Keratinocyte (primary cell): ENCODE results near the gene CCL28. TPM values are rescaled to one million over a fixed set of nuclear protein-coding genes. Genes with fewer than 3 reads are reported as not detected.

ENCODE experiments used
- DNase-seq: peaks from one replicate; pipeline ENCODE4 v3.0.0-alpha.2; 2011; ENCODE audit warnings: low read depth, missing footprints, low spot score
- FAIRE-seq: peaks from 2 replicates; lab custom pipeline; 2011; peaks lifted over from hg19 to GRCh38; lab: Jason Lieb, UNC
- H2AFZ ChIP-seq: 2 replicates; pipeline ENCODE4 v1.6.0; 2012; ENCODE audit warnings: low read length, control low read depth, inconsistent platforms; ENCODE audit not compliant: control insufficient read depth
- H3K27ac ChIP-seq: 2 replicates; pipeline ENCODE4 v1.5.1; 2011; ENCODE audit warnings: low read length; ENCODE audit not compliant: control insufficient read depth, insufficient read depth
- H3K27me3 ChIP-seq: 3 replicates; pipeline ENCODE4 v1.6.0; 2011; ENCODE audit warnings: low read length; ENCODE audit not compliant: control insufficient read depth, insufficient read depth; ENCODE audit errors: extremely low read depth
- H3K36me3 ChIP-seq, 2 experiments: 2 replicates in 1 of 2; 3 replicates in 1 of 2; pipeline ENCODE4 v1.5.1; 2011; ENCODE audit warnings: low read length in 2 of 2, mild to moderate bottlenecking in 1 of 2; ENCODE audit not compliant: control insufficient read depth in 2 of 2, insufficient read depth in 2 of 2; ENCODE audit errors: extremely low read depth in 1 of 2
- H3K4me1 ChIP-seq: 3 replicates; pipeline ENCODE4 v1.5.1; 2011; ENCODE audit warnings: low read length; ENCODE audit not compliant: control insufficient read depth, insufficient read depth; ENCODE audit errors: extremely low read depth
- H3K4me2 ChIP-seq: 3 replicates; pipeline ENCODE4 v1.6.0; 2011; ENCODE audit warnings: low read depth, low read length; ENCODE audit not compliant: control insufficient read depth, insufficient read depth; ENCODE audit errors: extremely low read depth
- H3K4me3 ChIP-seq, 3 experiments: fragments of 200-600 bp in 1 of 3; sonication (generic) in 1 of 3; 2 replicates in 2 of 3; 3 replicates in 1 of 3; pipeline ENCODE4 v1.5.1; 2011 to 2016; ENCODE audit warnings: low read length in 3 of 3, mild to moderate bottlenecking in 3 of 3, control low read depth in 2 of 3, inconsistent platforms in 1 of 3, low read depth in 1 of 3, mixed read lengths in 1 of 3, mixed run types in 1 of 3, moderate library complexity in 1 of 3; ENCODE audit not compliant: control insufficient read depth in 2 of 3, insufficient read depth in 2 of 3; ENCODE audit errors: extremely low read depth in 1 of 3
- H3K79me2 ChIP-seq: 2 replicates; pipeline ENCODE4 v1.6.0; 2012; ENCODE audit warnings: low read length; ENCODE audit not compliant: control insufficient read depth, insufficient read depth
- H3K9ac ChIP-seq: 3 replicates; pipeline ENCODE4 v1.6.0; 2011; ENCODE audit warnings: low read length; ENCODE audit not compliant: control insufficient read depth, insufficient read depth; ENCODE audit errors: extremely low read depth
- H3K9me1 ChIP-seq: 3 replicates; pipeline ENCODE4 v1.6.0; 2011; ENCODE audit warnings: low read length; ENCODE audit not compliant: control insufficient read depth, insufficient read depth; ENCODE audit errors: extremely low read depth
- H3K9me3 ChIP-seq: 2 replicates; pipeline ENCODE4 v1.5.1; 2012; ENCODE audit warnings: low read depth, low read length; ENCODE audit not compliant: control insufficient read depth
- H4K20me1 ChIP-seq: 3 replicates; pipeline ENCODE4 v1.6.0; 2011; ENCODE audit warnings: low read length; ENCODE audit not compliant: control insufficient read depth, insufficient read depth; ENCODE audit errors: extremely low read depth
- EZH2 ChIP-seq: IDR thresholded peaks from one replicate; pipeline ENCODE4 v1.6.1; 2012; ENCODE audit warnings: inconsistent platforms, mild to moderate bottlenecking, low read length, moderate library complexity
- dilution Hi-C: fragments of 300-500 bp; cut with MboI; formaldehyde crosslinking; loops from one replicate; pipeline ENCODE4 v1.7.0; 2020; ENCODE audit warnings: low sequenced_read_pairs; ENCODE audit not compliant: extremely low pct_ligation_motif_present
- polyA plus RNA-seq, 5 experiments: library from polyadenylated mRNA; depleted of rRNA in 3 of 5; stranded (reverse) in 3 of 5; stranded (forward) in 1 of 5; unstranded in 1 of 5; fragments of >200 nt; gene quantifications; 1 replicate in 1 of 5; 2 replicates in 3 of 5; 3 replicates in 1 of 5; pipeline versions ENCODE4 v1.2.1 to v1.2.3, GENCODE V29; 2011 to 2012; ENCODE audit warnings: missing spikeins in 2 of 5, low read depth in 1 of 5, low replicate concordance in 1 of 5
- TF ChIP-seq, protein P1 (sequence below), 3 experiments: IDR thresholded peaks in 1 of 3; conservative IDR thresholded peaks in 1 of 3; optimal IDR thresholded peaks in 1 of 3; 2 replicates in 2 of 3; 3 replicates in 1 of 3; pipeline versions ENCODE3 to v1.5.1; 2011; ENCODE audit warnings: low read length in 3 of 3, mild to moderate bottlenecking in 3 of 3, moderate library complexity in 2 of 3, control low read depth in 1 of 3, inconsistent platforms in 1 of 3; ENCODE audit not compliant: insufficient read depth in 2 of 3; ENCODE audit errors: extremely low read depth in 1 of 3

Gene CCL28
- polyA plus RNA-seq, 1 donor (not counting 4 experiments of a cell fraction or from before 2014, with no cell fraction given): 1.9 TPM

DNA sequence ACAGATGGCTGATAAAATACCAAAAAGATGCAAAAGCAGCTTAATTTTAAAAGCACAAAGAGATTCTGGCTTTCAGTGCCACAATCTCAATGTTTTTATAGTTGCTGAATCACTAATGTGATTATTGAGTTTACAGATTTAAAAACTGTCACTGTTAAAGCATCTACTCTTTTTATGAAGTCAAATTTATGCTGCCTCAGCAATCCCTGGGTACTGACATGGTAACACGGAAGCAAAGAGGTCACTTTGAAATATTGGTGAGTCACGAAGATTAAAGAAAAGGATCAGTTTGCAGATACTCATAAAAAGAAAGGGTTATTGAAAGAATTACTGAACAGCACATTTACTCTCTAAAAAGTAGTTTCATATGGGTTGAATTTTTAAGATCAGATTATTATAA, 59.3 kb downstream of the CCL28 start:
- Histone ChIP-seq H3K27me3 (no peaks in the 10 kb centered on the region), H3K4me1 (peaks cover 8% of the 10 kb centered on the region), H3K36me3 (no peaks in the 10 kb centered on the region), H4K20me1 (no peaks in the 10 kb centered on the region), H3K4me2 (no peak overlapping the region), H3K9me1 (no peaks in the 10 kb centered on the region), H2AFZ (no peak overlapping the region), H3K9ac (no peak overlapping the region), H3K9me3 (no peaks in the 10 kb centered on the region), H3K27ac (no peak overlapping the region), H3K79me2 (no peaks in the 10 kb centered on the region), H3K4me3 (no peak overlapping the region)
- DNase-seq (no peak), FAIRE-seq (no peak)
- TF ChIP-seq EZH2: no peak
- TF ChIP-seq, protein P1, sequence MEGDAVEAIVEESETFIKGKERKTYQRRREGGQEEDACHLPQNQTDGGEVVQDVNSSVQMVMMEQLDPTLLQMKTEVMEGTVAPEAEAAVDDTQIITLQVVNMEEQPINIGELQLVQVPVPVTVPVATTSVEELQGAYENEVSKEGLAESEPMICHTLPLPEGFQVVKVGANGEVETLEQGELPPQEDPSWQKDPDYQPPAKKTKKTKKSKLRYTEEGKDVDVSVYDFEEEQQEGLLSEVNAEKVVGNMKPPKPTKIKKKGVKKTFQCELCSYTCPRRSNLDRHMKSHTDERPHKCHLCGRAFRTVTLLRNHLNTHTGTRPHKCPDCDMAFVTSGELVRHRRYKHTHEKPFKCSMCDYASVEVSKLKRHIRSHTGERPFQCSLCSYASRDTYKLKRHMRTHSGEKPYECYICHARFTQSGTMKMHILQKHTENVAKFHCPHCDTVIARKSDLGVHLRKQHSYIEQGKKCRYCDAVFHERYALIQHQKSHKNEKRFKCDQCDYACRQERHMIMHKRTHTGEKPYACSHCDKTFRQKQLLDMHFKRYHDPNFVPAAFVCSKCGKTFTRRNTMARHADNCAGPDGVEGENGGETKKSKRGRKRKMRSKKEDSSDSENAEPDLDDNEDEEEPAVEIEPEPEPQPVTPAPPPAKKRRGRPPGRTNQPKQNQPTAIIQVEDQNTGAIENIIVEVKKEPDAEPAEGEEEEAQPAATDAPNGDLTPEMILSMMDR (optimal IDR thresholded peaks at IDR 0.05 in 1 of 3, IDR thresholded peaks at IDR 0.05 in 1 of 3, conservative IDR thresholded peaks at IDR 0.05 in 1 of 3; ENCODE audit: extremely low read depth in 1 of 3, insufficient read depth in 2 of 3, low read length in 3 of 3): no peak
- dilution Hi-C loops: no loop called here

DNA sequence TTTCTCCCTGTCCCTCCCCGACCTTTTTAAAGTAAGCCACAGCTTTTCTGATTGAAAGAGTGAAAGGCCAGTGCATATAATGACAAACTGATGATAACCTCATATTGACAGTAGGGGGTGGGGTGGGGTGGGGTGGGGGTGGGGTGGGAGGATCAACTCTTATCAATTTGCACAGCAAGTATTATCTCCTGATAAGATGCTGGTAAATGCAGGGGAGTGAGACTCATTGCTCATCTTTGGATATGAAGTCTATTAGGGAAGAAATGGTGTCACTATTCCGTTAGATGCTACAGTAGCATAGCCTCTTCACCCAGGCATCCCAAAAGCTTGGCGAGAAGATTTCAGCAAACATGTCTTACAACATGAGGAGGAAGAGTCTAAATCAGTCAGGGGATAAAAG, 60.1 kb downstream of the CCL28 start:
- Histone ChIP-seq H4K20me1 (no peaks in the 10 kb centered on the region), H3K27me3 (no peaks in the 10 kb centered on the region), H3K4me1 (peaks cover 11% of the 10 kb centered on the region), H3K36me3 (no peaks in the 10 kb centered on the region), H3K4me3 (no peak overlapping the region), H3K9me3 (no peaks in the 10 kb centered on the region), H3K9ac (no peak overlapping the region), H3K4me2 (no peak overlapping the region), H3K79me2 (no peaks in the 10 kb centered on the region), H3K27ac (no peak overlapping the region), H3K9me1 (no peaks in the 10 kb centered on the region), H2AFZ (no peak overlapping the region)
- TF ChIP-seq, protein P1 (optimal IDR thresholded peaks at IDR 0.05 in 1 of 3, IDR thresholded peaks at IDR 0.05 in 1 of 3, conservative IDR thresholded peaks at IDR 0.05 in 1 of 3; ENCODE audit: extremely low read depth in 1 of 3, insufficient read depth in 2 of 3, low read length in 3 of 3): no peak
- TF ChIP-seq EZH2: no peak
- dilution Hi-C loops: no loop called here
- DNase-seq: no peak
- peak; percentile 44 for FAIRE-seq
